Breast epithelium (tissue), 4 donors: Measurements from ENCODE around the gene HYAL3. TPM values are rescaled to one million over a fixed set of nuclear protein-coding genes. Genes with fewer than 3 reads are reported as not detected.

Experiments
- DNase-seq, 2 donors: peaks; one replicate each; pipeline ENCODE4 v3.0.0-alpha.2; 2019; ENCODE audit warnings: low spot score in 2 of 2
- H3K27ac ChIP-seq, 2 donors: fragments of 200-600 bp; sonication (generic) in 1 of 2; one replicate each; pipeline ENCODE4 v1.5.1; 2016 to 2019; ENCODE audit warnings: mild to moderate bottlenecking in 1 of 2
- H3K27me3 ChIP-seq, 2 donors: fragments of 200-600 bp; sonication (generic) in 1 of 2; one replicate each; pipeline versions ENCODE4 v1.5.1 to v1.6.0; 2017 to 2019; ENCODE audit warnings: control low read depth in 1 of 2, mild to moderate bottlenecking in 1 of 2
- H3K36me3 ChIP-seq: fragments of 200-600 bp; one replicate; pipeline ENCODE4 v1.5.1; 2019
- H3K4me1 ChIP-seq, 2 donors: fragments of 200-600 bp; sonication (generic); one replicate each; pipeline ENCODE4 v1.5.1; 2016 to 2019; ENCODE audit warnings: control low read depth in 1 of 2
- H3K4me3 ChIP-seq, 3 donors: fragments of 200-600 bp; sonication (generic); 1 replicate in 2 of 3; 2 replicates in 1 of 3; pipeline ENCODE4 v1.5.1; 2016 to 2019; ENCODE audit warnings: mild to moderate bottlenecking in 3 of 3, moderate library complexity in 2 of 3
- H3K9me3 ChIP-seq, 2 donors: fragments of 200-600 bp; sonication (generic) in 1 of 2; one replicate each; pipeline ENCODE4 v1.5.1; 2016 to 2019; ENCODE audit warnings: control low read depth in 1 of 2
- POLR2A ChIP-seq: fragments of 450-650 bp; IDR thresholded peaks from one replicate; pipeline ENCODE4 v1.6.1; 2016; ENCODE audit warnings: antibody characterized with exemption, mild to moderate bottlenecking, moderate library complexity
- POLR2AphosphoS5 ChIP-seq, 3 donors: sonication (generic); formaldehyde crosslinking; IDR thresholded peaks; one replicate each; pipeline ENCODE4 v1.6.1; 2017; ENCODE audit warnings: antibody characterized with exemption in 3 of 3
- intact Hi-C: fragments of 100-400 bp; cut with DNase I; formaldehyde crosslinking; loops from one replicate; pipeline ENCODE4 v1.15.1; 2023; ENCODE audit warnings: low total_unique reads
- total RNA-seq, 3 donors: library from RNA; depleted of rRNA; stranded (reverse); fragments of >200 nt; gene quantifications; one replicate each; pipeline ENCODE4 v1.1.0, GENCODE V29; 2016
- TF ChIP-seq, protein P1 (sequence below), 3 donors: fragments of 450-650 bp; IDR thresholded peaks; one replicate each; pipeline ENCODE4 v1.5.1; 2016 to 2017; ENCODE audit warnings: antibody characterized with exemption in 3 of 3, mild to moderate bottlenecking in 3 of 3, moderate library complexity in 3 of 3

HYAL3 gene
- total RNA-seq, 3 donors from 2014 or later = 2.3 to 6.4 (median 2.7) TPM

DNA sequence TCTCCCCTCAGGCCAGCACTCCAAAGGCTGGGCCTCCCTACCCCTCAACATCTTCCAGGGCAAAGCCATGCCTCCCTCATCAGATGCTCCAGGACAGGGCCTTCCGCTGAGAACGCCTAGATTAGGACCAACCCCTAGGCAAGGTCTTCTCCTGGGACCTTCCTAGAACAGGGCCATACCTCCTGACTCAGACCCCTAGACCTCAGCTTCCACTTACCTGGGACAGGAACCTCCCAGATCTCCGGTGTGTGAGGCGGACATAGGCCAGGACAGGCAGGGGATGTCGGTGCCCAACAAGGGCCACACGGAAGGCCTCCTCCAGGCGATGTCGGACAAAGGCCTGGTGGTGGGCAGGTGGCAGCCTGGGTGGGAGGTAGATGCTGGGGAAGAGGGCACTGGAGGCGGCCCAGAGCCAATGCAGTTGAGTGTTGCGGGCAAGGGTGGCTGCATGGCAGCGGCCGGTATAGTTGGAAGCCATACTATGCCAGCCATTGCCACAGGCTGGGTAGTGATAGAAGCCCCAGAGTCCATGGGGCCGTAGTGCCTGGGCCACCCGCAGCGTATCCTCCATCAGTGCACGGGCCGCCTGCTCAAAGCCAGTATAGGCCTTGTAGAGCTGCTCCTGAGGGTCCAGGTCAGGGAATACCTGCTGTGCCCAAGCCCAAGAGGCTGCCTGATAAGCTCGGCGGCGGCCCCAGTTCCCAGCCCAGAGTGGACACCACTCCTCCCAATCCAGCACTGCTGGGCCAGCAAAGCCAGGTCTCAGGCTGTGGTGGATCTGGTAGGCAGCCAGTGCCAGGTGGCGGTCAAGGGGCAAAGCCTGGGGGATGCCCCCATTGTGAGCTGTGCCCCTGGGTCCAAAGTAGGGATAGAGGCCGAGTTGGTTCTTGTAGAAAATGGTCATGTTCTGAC, 4.5 kb downstream of the HYAL3 start:
- H3K27ac ChIP-seq = no peak overlapping the region
- peaks cover 5 to 16% of the 10 kb centered on the region in 2 donors for H3K4me1 ChIP-seq
- intact Hi-C loops = loop anchor here (5.0 kb wide), 2 partner anchors 862 to 1043 kb away; no protein-coding TSS in a partner anchor
- no peaks in the 10 kb centered on the region for H3K27me3 ChIP-seq
- TF ChIP-seq POLR2A = no peak
- TF ChIP-seq, protein P1, sequence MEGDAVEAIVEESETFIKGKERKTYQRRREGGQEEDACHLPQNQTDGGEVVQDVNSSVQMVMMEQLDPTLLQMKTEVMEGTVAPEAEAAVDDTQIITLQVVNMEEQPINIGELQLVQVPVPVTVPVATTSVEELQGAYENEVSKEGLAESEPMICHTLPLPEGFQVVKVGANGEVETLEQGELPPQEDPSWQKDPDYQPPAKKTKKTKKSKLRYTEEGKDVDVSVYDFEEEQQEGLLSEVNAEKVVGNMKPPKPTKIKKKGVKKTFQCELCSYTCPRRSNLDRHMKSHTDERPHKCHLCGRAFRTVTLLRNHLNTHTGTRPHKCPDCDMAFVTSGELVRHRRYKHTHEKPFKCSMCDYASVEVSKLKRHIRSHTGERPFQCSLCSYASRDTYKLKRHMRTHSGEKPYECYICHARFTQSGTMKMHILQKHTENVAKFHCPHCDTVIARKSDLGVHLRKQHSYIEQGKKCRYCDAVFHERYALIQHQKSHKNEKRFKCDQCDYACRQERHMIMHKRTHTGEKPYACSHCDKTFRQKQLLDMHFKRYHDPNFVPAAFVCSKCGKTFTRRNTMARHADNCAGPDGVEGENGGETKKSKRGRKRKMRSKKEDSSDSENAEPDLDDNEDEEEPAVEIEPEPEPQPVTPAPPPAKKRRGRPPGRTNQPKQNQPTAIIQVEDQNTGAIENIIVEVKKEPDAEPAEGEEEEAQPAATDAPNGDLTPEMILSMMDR (IDR thresholded peaks at IDR 0.05) = no peak
- no peak for TF ChIP-seq POLR2AphosphoS5 (IDR thresholded peaks at IDR 0.05)
- no peak for DNase-seq
- no peaks in the 10 kb centered on the region for H3K9me3 ChIP-seq
- no peak overlapping the region for H3K4me3 ChIP-seq
- no peaks in the 10 kb centered on the region for H3K36me3 ChIP-seq

DNA sequence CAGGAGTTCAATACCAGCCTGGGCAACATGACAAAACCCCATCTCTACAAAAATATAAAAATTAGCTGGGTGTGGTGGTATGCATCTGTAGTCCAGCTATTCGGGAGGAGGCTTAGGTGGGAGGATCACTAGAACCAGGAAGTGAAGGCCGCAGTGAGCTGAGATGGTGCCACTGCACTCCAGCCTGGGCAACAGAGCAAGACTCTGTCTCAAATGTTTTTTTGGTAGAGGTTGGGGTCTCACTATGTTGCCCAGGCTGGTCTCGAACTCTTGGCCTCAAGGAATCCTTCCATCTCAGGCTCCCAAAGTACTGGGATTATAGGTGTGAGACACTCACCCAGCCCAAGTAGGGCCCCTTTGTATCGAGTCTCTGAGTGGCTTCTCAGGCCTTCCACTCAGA, 5.1 kb downstream of the HYAL3 start:
- TF ChIP-seq, protein P1 (IDR thresholded peaks at IDR 0.05) = no peak
- TF ChIP-seq POLR2AphosphoS5 (IDR thresholded peaks at IDR 0.05) (no peak), POLR2A (no peak)
- Histone ChIP-seq H3K4me3 (no peak overlapping the region), H3K9me3 (no peaks in the 10 kb centered on the region), H3K27ac (no peak overlapping the region), H3K27me3 (no peaks in the 10 kb centered on the region), H3K4me1 (peaks cover 5 to 16% of the 10 kb centered on the region in 2 donors), H3K36me3 (no peaks in the 10 kb centered on the region)
- DNase-seq = no peak
- intact Hi-C loops = no loop called here

DNA sequence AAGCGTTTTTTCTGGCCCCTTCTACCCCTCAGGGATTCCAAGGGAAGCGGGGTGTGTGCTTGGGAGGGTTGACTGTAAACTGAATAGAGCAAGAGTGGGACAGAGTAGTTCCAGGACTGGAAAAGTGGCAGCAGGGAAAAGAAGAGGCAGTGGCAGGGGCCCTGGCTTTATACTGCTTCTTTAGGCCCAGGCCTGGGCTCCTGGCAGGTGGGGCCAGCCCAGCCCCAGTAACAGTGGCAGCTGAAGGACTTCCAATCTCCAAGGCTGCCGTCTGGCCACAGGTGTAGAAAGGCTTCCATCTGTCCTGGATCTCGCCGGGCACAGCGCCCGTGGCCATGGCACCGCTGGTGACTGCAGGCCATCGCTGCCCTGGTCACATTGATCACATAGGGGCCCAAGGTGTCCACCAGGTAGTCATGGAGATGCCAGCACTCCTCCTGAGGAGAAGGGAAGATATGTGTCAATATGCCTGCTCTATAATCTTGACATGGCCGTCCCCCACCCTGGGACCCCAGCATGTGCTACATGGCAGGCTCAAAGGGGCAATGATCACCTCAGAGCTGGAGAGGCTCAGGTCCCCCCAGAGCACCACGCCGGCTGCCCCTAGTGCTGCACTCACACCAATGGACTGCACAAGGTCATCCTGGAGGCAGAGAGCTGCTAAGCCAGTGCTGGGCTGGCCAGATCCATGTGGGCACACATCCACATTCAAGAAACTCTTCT, 6.0 kb downstream of the HYAL3 start:
- DNase-seq = no peak
- no peaks in the 10 kb centered on the region for H3K9me3 ChIP-seq
- H3K27me3 ChIP-seq = no peaks in the 10 kb centered on the region
- H3K4me3 ChIP-seq = peak overlapping the region in 2 of 3 donors; percentile 96 to 98
- TF ChIP-seq, protein P1 (IDR thresholded peaks at IDR 0.05) = no peak
- TF ChIP-seq POLR2A (no peak), POLR2AphosphoS5 (IDR thresholded peaks at IDR 0.05) (no peak)
- intact Hi-C loops = no loop called here
- H3K27ac ChIP-seq = peak overlapping the region; percentile 92 to 96
- peaks cover 5 to 11% of the 10 kb centered on the region in 2 donors for H3K4me1 ChIP-seq
- H3K36me3 ChIP-seq = no peaks in the 10 kb centered on the region

DNA sequence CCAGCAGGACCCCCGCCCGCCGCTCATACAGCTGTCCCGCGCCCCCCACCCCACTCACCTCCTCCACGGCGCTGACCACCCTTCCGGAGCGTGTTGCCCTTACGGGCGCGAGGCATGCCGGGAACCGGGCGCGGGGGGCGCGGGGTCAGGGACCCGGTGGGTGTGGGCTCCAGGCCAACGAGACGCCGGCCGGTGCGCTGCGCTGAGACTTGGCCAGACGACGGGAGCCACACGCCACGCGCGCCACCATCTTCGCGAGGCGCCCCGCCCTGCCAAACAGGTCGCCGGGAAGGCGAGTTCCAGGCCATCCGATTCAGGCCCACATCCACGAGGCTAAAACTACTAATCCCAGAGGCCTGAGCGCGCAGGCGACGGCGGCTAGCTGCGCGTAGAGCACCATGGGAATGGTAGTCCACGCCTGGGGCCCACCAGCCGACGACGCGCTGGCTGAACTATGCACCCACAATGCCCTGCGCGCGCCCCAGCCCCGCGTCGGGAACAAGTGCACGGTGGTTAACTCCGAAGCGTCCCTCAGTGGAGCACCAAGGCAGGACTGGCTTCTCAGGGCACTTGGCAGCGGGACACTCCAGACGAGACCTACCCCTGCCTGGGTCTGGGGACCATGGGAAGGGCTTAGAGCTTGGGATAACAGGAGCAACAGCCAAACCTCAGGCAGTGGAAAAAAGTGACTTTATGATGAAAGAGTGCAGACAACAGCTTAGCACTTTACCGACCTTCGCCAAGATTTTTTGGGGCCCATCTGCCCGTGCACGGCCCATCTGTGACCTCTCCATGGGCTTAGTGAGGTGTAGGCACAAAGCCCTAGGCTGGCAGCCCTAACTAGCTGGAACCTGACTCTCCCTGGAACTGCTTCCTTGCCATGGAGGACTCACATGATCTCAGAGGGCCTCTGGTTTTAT, 6.8 kb downstream of the HYAL3 start, which contains the start of gene IFRD2:
Gene IFRD2, minus strand, starts transcription at position 271 of the 920 bp plus-strand sequence. Its CDS starts 155 bp downstream, at position 116.
- Histone ChIP-seq H3K27ac (peak within 1 kb of the TSS; percentile 92 to 96), H3K4me3 (peak within 1 kb of the TSS; percentile 96 to 99 (median 98)), H3K4me1 (peaks cover 5% of the 10 kb centered on the region in 2 donors), H3K9me3 (no peaks in the 10 kb centered on the region), H3K27me3 (no peaks in the 10 kb centered on the region), H3K36me3 (no peaks in the 10 kb centered on the region)
- intact Hi-C loops = no loop called here
- peak; percentile 96 to 97 for DNase-seq
- TF ChIP-seq POLR2A = peak; percentile 53
- peak; percentile 66 to 94 (median 90) for TF ChIP-seq POLR2AphosphoS5 (IDR thresholded peaks at IDR 0.05)
- TF ChIP-seq, protein P1 (IDR thresholded peaks at IDR 0.05) = no peak
